ENCODE results near the gene CLDN12. TPM values are rescaled to one million over a fixed set of nuclear protein-coding genes. Genes with fewer than 3 reads are reported as not detected.

Gene CLDN12
- 65.7 and 90.3 TPM in 2 replicates for polyA plus RNA-seq (2012; rRNA removed)
- 49.2 and 59.1 TPM in 2 replicates for polyA plus RNA-seq (2012; cell fraction: cytosol; rRNA removed)
- polyA plus RNA-seq (2012; cell fraction: nucleus; rRNA removed) = 144 and 145 TPM in 2 replicates

DNA sequence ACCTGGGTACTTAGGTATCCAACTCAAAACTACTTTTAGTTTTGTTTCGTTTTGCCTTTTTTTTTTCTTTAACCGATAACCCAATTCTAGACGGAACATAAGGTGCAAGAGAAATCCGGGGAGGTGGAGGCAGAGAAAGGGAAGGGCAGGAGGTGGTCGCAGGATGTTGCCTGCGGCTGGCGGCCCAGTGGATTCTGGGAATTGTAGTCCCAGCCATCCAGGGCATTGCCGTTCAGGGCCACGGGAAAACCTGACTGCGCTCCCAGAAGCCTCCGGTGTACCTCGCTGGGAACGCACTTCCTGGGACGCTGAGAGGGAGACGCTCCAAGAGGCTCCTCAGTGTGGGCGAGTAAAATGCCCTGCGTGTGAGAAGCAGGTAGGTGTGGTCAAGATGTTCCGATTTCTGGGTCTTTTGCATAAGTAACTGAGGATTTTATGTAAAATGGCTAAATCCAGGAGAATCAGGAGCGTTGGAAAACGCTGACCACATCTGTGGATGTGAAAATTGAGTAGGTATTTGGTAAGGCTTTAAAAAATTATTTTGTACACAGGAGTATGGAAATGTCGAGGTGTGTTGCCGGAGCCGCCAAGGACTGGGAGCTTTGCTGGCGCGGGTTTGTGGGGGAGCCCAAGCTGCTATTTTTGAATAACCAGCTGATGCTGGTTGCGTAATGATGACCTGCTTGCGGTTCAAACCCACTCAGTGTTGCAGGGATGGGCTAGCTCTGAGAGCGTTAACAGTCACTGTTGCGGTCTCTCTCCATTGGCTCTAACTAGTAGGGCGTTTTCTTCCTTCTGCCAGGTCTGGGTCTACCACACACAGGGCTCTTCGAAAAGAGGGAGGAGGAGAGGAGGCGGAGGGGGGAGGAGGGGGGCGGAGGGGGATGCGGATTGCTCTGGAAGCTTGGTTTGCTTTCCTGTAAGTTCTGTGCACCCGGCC, at the start of gene CLDN12:
Gene CLDN12 (plus strand): TSS at position 288 of the 940 bp plus-strand sequence. CDS start 9,216 bp downstream, outside the sequence.
- H3F3A ChIP-seq (replicated peaks; ENCODE audit: insufficient read depth) = peaks cover 33% of the 10 kb centered on the region
- H3K9me3 ChIP-seq = peaks cover 8% of the 10 kb centered on the region; the same call in 1 of the 2 replicates
- DNase-seq = peak; percentile 81
- H2AFZ ChIP-seq (ENCODE audit: low read depth) = peak within 1 kb of the TSS; percentile 87
- H3K27me3 ChIP-seq (ENCODE audit: insufficient read depth) = no peaks in the 10 kb centered on the region
- H4K20me1 ChIP-seq (ENCODE audit: insufficient read depth) = no peaks in the 10 kb centered on the region
- WGBS (ENCODE audit: low lambda C conversion rate) = under 1% methylated on average over 35 of the region's 35 CpGs
- no peaks in the 10 kb centered on the region for H3K9me2 ChIP-seq
- H3K27ac ChIP-seq (ENCODE audit: low read depth in 2 of 2, low read length in 1 of 2) = peak within 1 kb of the TSS; percentile 97 to 99
- peaks cover 28 to 38% of the 10 kb centered on the region in 2 experiments for H3K36me3 ChIP-seq (replicated peaks in 1 of 2; ENCODE audit: control insufficient read depth in 1 of 2, insufficient read depth in 2 of 2, low read length in 1 of 2)
- H3K4me3 ChIP-seq (ENCODE audit: low read depth in 2 of 2, low read length in 1 of 2) = peak within 1 kb of the TSS; percentile 71 to 81
- peak within 1 kb of the TSS; percentile 89 for H3K4me2 ChIP-seq
- POLR2A ChIA-PET = interaction anchor here (0.8 to 1.3 kb wide), 4 partner anchors 14 to 192 kb away, joined by 3 to 4 read pairs (median 4); partner anchors contain the start of gene STEAP2
- H3K79me2 ChIP-seq (ENCODE audit: insufficient read depth) = peaks cover 44% of the 10 kb centered on the region
- peaks cover 20 to 24% of the 10 kb centered on the region in 2 experiments; a peak in 3 of 4 replicates for H3K4me1 ChIP-seq (ENCODE audit: control insufficient read depth in 1 of 2, insufficient read depth in 2 of 2, low read depth in 1 of 2, low read length in 1 of 2)
- H3K9ac ChIP-seq = peak within 1 kb of the TSS; percentile 95
- CTCF ChIA-PET = interaction anchor here (0.8 to 1.8 kb wide), 7 partner anchors 12 to 192 kb away, joined by 3 to 8 read pairs (median 4); partner anchors contain the start of gene STEAP2
- TF ChIP-seq, protein P1, sequence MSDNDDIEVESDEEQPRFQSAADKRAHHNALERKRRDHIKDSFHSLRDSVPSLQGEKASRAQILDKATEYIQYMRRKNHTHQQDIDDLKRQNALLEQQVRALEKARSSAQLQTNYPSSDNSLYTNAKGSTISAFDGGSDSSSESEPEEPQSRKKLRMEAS (IDR thresholded peaks at IDR 0.05; ENCODE audit: low read depth) = peak; percentile 80
- TF ChIP-seq SMC3 (IDR thresholded peaks at IDR 0.05; ENCODE audit: low read depth, low read length) (0 out of 2 replicates have a peak, but pooled peaks have one; percentile 3), FOXJ3 (CRISPR knock-in tag; IDR thresholded peaks at IDR 0.05) (peak; percentile 80; the same call in 1 of the 2 replicates), CHD2 (IDR thresholded peaks at IDR 0.05; ENCODE audit: low read length, partially characterized antibody) (peak; percentile 59), FOSL2 (IDR thresholded peaks at IDR 0.05; ENCODE audit: borderline replicate concordance, low read depth) (peak; percentile 1; the same call in 1 of the 2 replicates), MXI1 (IDR thresholded peaks at IDR 0.05; ENCODE audit: low read depth, low read length) (peak; percentile 85; the same call in 1 of the 2 replicates), TEAD4 (IDR thresholded peaks at IDR 0.05; ENCODE audit: borderline replicate concordance, insufficient read depth) (no peak), NRF1 (IDR thresholded peaks at IDR 0.05; ENCODE audit: low read depth, low read length) (peak; percentile 2; the same call in 1 of the 2 replicates), GABPA (IDR thresholded peaks at IDR 0.05; ENCODE audit: low read depth) (peak; percentile 90), NFIC (IDR thresholded peaks at IDR 0.05; ENCODE audit: borderline replicate concordance) (0 out of 2 replicates have a peak, but pooled peaks have one; percentile 37), TAF1 (IDR thresholded peaks at IDR 0.05; ENCODE audit: borderline replicate concordance, low read depth, low read length) (peak; percentile 93), POLR2AphosphoS5 (IDR thresholded peaks at IDR 0.05; ENCODE audit: low read depth, low read length) (peak; percentile 95)
- TF ChIP-seq, protein P2, sequence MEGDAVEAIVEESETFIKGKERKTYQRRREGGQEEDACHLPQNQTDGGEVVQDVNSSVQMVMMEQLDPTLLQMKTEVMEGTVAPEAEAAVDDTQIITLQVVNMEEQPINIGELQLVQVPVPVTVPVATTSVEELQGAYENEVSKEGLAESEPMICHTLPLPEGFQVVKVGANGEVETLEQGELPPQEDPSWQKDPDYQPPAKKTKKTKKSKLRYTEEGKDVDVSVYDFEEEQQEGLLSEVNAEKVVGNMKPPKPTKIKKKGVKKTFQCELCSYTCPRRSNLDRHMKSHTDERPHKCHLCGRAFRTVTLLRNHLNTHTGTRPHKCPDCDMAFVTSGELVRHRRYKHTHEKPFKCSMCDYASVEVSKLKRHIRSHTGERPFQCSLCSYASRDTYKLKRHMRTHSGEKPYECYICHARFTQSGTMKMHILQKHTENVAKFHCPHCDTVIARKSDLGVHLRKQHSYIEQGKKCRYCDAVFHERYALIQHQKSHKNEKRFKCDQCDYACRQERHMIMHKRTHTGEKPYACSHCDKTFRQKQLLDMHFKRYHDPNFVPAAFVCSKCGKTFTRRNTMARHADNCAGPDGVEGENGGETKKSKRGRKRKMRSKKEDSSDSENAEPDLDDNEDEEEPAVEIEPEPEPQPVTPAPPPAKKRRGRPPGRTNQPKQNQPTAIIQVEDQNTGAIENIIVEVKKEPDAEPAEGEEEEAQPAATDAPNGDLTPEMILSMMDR (IDR thresholded peaks at IDR 0.05) = no peak
- TF ChIP-seq, protein P3, sequence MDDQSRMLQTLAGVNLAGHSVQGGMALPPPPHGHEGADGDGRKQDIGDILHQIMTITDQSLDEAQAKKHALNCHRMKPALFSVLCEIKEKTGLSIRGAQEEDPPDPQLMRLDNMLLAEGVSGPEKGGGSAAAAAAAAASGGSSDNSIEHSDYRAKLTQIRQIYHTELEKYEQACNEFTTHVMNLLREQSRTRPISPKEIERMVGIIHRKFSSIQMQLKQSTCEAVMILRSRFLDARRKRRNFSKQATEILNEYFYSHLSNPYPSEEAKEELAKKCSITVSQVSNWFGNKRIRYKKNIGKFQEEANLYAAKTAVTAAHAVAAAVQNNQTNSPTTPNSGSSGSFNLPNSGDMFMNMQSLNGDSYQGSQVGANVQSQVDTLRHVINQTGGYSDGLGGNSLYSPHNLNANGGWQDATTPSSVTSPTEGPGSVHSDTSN (IDR thresholded peaks at IDR 0.05) = peak; percentile 68
- TF ChIP-seq, protein P4, sequence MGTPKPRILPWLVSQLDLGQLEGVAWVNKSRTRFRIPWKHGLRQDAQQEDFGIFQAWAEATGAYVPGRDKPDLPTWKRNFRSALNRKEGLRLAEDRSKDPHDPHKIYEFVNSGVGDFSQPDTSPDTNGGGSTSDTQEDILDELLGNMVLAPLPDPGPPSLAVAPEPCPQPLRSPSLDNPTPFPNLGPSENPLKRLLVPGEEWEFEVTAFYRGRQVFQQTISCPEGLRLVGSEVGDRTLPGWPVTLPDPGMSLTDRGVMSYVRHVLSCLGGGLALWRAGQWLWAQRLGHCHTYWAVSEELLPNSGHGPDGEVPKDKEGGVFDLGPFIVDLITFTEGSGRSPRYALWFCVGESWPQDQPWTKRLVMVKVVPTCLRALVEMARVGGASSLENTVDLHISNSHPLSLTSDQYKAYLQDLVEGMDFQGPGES (IDR thresholded peaks at IDR 0.05; ENCODE audit: low read depth, low read length) = no peak
- TF ChIP-seq, protein P5, sequence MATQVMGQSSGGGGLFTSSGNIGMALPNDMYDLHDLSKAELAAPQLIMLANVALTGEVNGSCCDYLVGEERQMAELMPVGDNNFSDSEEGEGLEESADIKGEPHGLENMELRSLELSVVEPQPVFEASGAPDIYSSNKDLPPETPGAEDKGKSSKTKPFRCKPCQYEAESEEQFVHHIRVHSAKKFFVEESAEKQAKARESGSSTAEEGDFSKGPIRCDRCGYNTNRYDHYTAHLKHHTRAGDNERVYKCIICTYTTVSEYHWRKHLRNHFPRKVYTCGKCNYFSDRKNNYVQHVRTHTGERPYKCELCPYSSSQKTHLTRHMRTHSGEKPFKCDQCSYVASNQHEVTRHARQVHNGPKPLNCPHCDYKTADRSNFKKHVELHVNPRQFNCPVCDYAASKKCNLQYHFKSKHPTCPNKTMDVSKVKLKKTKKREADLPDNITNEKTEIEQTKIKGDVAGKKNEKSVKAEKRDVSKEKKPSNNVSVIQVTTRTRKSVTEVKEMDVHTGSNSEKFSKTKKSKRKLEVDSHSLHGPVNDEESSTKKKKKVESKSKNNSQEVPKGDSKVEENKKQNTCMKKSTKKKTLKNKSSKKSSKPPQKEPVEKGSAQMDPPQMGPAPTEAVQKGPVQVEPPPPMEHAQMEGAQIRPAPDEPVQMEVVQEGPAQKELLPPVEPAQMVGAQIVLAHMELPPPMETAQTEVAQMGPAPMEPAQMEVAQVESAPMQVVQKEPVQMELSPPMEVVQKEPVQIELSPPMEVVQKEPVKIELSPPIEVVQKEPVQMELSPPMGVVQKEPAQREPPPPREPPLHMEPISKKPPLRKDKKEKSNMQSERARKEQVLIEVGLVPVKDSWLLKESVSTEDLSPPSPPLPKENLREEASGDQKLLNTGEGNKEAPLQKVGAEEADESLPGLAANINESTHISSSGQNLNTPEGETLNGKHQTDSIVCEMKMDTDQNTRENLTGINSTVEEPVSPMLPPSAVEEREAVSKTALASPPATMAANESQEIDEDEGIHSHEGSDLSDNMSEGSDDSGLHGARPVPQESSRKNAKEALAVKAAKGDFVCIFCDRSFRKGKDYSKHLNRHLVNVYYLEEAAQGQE (IDR thresholded peaks at IDR 0.05; ENCODE audit: low read depth, low read length) = no peak
- TF ChIP-seq, protein P6, sequence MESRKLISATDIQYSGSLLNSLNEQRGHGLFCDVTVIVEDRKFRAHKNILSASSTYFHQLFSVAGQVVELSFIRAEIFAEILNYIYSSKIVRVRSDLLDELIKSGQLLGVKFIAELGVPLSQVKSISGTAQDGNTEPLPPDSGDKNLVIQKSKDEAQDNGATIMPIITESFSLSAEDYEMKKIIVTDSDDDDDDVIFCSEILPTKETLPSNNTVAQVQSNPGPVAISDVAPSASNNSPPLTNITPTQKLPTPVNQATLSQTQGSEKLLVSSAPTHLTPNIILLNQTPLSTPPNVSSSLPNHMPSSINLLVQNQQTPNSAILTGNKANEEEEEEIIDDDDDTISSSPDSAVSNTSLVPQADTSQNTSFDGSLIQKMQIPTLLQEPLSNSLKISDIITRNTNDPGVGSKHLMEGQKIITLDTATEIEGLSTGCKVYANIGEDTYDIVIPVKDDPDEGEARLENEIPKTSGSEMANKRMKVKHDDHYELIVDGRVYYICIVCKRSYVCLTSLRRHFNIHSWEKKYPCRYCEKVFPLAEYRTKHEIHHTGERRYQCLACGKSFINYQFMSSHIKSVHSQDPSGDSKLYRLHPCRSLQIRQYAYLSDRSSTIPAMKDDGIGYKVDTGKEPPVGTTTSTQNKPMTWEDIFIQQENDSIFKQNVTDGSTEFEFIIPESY (IDR thresholded peaks at IDR 0.05; ENCODE audit: borderline replicate concordance, low read depth) = no peak
- TF ChIP-seq, protein P7, sequence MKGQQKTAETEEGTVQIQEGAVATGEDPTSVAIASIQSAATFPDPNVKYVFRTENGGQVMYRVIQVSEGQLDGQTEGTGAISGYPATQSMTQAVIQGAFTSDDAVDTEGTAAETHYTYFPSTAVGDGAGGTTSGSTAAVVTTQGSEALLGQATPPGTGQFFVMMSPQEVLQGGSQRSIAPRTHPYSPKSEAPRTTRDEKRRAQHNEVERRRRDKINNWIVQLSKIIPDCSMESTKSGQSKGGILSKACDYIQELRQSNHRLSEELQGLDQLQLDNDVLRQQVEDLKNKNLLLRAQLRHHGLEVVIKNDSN (IDR thresholded peaks at IDR 0.05; ENCODE audit: borderline replicate concordance, low read depth) = peak; percentile 49; the same call in 1 of the 2 replicates

All from SK-N-SH (cell line).